GM20431 (cell line): ENCODE results near the gene TNK2.
"Not testable (repeated sequence)": the region's sequence is repeated elsewhere in the genome, so short reads cannot be mapped to it uniquely, and the experiment has no call there.

Source experiments
- in situ Hi-C: fragments of 300-500 bp; cut with MseI, MboI; formaldehyde crosslinking; loops from one replicate; pipeline ENCODE4 v1.15.0; 2020; ENCODE audit warnings: low sequenced_read_pairs; ENCODE audit not compliant: unreplicated experiment

The TNK2 gene

DNA sequence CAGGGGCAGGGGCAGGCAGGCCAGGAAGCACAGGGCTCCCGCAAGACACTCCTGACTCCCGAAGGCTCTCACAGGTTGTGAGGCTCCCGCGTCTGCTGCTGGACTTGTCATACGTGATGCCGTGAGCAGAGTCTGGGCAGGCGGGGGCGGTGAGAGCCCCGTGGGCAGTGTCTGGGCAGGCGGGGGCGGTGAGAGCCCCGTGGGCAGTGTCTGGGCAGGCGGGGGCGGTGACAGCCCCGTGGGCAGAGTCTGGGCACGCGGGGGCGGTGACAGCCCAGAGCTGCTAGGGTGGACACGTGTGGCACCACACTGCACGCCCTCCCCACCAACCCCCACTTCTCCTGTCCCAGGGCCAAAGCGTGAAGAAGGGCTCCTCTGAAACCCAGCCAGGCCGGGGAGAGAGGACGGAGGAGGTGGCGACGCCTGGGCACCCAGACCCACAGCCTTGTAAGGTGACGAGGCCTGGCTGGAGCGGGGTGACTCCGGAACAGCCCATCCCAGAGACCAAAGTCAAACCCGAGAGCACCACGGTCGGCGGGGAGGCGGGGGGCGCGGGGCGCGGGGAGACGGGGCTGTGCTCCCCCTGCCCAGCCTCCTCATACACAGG, 35.0 kb downstream of the TNK2 start:
- in situ Hi-C loops: no loop called here

DNA sequence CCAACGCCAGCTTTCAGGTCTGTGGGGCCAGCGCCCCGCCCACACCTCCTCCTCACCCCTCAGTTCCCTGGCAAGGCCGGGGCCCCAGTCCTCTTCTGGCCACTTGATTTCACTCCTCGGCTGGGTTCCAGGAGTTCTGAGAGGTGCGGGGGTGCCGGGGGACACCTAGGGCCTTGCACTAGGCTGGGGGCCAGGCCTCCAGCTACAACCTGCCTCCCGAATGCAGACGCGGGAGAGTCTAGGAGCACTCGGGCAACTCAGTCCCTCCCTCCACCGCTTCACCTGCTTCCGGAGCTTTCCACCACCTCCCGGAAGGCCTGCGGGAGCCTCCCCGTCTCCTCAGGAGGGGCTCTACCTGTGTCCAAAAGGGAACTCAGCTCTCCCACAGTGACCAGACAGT, 35.6 kb downstream of the TNK2 start:
- in situ Hi-C loops: no loop called here

DNA sequence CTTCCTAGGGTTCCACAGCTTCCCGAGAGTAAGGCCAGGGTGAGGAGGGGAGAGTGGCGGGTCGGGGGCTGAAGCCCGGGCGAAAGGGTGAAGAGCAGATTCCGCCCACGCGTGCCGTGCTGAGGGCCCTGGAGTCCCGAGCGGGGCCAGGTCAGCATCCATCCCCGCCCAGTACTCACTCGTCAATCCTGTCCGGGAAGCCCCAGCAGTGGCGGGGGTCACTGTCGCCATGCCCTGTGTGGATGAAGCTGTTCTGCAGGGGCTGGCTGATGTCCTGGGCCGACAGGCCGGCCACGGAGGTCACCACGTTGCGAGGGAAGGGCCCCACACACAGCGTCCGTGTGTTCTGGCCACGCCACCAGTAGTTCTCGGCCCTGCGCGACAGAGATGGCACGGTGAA, 36.3 kb downstream of the TNK2 start:
- in situ Hi-C loops: no loop called here

DNA sequence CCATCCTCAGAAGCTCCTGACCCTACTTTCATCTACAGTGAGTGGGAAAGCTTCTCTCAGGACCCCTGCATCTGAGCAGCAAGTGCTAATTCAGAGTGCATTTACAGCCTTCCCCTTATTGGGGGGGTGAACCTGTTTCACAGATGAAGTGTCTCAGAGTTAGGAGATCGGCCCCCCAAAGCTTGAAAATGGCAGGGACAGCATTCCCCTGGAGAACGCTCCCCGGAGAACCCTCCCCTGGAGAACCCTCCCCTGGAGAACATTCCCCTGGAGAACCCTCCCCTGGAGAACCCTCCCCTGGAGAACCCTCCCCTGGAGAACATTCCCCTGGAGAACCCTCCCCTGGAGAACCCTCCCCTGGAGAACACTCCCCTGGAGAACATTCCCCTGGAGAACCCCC, 36.7 kb downstream of the TNK2 start:
- in situ Hi-C loops: not testable (repeated sequence)

DNA sequence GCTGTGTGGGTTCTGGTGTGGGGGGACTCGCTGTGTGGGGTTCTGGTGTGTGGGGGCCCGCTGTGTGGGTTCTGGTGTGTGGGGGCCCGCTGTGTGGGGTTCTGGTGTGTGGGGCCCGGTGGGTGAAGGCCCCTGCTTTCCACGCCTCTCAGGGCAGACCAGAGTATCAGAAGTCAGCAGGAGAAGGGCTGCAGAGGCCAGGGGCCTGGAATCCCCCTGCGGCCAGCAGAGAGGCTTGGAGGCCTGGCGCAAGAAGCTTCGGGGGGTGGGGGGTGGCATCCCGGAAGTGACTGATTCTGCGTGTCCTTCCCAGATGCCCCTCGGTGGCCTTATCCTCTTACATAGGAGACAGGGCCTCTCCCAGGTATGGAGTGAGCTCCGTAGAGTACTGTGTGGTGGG, 37.4 kb downstream of the TNK2 start:
- in situ Hi-C loops: no loop called here

DNA sequence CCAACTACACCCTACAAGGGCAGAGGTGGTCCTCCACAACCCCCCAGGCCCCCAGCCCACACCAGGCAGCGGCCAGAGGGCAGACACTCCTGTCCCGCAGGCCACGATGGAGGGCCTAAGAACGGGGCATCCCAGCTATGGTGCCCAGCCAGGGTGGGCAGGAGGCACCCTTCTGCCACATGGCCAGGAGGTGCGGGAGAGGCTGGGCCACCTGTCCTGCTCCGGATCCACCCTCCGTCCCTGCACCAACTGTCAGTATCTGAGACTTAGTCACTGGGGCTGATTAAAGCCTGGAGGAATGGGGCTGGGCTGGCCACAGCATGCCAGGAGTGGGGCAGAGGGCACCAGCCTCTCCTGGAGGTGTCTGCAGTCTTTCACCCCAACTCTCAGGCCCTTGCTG, 37.9 kb downstream of the TNK2 start:
- in situ Hi-C loops: no loop called here

DNA sequence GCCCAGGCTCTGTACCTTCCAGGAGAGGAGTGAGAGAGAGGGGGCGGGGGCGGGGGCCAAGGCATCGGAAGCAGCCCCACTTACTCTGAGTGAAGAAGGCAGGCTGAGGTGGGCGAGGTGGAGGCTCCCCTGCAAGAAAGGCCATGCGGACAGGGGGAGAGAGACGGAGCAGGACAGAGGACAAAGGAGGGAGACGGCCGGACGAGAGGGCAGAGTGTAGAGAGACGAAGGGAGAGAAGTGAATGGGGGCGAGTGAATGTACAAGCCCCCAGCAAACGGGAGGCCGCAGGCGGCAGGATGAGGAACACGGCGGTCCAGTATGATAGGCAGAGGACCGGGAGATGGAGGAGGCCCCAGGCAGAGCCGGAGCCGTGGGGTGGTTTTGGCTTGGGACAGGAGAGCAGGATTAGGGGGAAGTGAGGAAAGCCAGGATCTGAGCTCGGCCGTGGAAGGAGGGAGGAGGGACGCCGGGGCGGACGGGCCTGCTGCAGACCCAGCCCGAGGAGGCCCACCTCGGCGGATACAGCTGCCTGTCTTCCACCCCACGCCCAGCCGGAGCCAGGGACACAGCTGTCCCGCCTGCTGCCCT, 38.8 kb downstream of the TNK2 start:
- in situ Hi-C loops: no loop called here

DNA sequence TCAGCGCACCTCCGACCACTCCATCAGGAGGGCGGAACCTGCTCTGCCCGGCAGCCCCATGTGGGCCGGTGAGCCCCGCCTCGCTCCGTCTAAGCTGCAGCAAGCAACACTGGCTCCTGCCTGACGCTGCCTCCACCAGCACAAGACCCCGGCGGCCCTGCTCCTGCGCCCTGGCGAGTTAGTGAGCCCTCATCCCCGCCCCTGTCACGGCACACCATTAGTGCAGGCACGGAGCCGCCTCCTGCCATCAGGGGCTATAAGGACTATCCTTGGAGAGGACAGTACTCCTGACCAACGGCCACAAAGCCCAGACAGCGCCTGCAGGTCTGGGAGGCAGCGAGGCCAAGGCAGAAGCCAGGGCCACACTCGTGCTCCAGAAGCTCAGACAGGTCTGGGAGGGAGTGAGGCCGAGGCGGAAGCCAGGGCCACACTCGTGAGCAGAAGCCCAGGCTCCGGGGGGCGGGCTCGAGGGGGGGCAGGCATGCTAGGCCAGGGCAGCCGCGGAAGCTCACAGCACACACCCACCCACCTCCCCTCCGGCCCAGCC, 39.4 kb downstream of the TNK2 start:
- in situ Hi-C loops: no loop called here

DNA sequence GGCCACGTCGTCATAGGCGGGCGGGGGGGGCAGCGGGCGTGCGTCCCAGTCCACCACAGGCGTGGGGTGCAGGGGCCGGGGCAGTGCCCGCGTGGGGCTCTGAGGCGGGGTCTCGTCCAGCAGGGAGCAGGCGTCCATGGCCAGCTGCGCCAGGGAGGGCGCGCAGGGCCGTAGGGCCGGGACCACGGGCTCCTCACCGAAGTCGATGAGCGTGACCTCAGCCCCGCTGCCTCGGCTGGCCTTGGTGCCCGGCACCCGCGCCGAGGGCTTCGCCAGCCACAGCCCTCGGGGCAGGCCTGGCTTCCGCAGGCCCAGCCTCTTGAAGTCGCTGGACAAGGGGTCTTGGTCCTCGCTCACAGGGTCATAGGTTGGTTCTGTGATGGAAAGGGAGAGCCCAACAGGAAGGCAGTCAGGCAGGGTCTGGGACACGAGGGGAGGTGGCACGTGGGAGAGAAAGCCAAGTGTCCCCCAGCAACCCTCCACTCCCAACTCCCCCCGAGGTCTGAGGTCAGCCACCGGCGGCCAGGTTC, 40.0 kb downstream of the TNK2 start:
- in situ Hi-C loops: no loop called here

DNA sequence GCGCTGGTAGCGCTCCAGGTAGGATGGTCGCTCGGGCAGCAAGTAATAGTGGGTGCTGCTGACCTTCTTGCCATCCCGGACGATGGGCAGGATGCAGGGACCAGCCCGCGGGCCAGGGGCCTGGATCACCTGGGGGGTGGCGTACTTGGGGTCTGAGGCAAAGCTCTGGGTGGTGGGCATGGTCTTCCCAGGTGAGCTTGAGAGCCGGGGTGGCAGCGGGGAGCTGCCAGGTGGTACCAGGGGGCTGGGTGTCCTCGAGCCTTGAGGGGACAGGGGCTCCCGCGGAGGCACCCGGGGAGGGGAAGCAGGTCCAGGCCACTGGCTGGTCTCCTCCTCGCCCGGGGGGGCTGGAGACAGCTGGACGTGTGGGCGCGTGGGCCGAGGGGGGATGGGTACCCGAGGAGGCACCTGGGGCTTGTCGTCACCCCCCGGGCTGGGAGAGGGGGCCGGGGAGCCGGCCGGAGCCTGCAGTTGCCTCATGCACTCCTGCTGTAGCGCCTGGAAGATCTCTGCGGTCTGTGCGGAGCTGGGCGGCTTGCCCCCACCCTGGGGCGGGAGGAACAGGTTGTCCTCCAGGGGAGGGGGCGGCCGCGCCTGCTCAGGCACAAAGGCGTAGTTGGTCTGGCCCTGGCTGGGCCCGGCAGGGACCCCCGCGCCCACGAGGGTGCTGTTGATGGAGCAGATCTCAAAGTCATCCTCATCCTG, 40.6 kb downstream of the TNK2 start:
- in situ Hi-C loops: no loop called here

DNA sequence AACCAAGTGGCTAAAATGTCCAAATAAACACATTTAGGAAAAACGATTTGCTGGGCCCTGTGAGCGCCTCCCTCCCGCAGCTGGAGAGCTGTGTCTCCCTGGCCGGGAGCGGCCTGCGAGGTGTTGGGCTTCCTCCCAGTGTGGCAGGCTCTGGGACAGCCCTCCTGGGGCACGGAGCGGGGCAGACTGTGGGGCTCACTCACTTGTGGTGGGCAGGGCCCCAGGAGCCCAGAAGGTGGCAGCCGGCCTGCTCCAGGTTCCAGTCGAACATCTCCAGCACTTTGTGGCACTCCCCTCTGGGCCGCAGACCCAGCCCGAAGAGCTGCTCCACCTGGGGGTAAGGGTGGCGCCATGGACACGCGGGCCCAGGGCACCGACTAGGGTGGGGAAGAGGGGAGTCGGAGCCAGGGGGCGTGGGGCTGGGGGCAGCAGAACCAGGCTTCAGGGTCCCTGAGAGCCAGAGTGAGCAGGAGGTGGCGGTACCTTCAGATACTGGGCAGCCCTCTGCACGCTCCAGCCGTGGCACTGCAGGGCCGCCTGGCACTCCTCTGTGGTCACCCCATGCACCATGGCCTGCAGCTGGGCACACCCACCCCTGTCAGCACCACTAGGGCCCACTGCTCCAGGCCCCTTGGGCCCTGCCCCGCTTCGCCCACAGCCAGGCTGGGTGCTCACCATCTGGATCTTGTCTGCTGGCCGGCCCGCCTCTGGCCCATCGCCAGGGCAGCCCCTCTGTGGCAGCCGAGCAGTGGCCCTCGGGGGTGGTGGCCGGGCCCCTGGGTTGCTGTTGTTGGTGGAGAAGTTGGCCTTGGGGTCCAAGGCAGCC, 41.5 kb downstream of the TNK2 start:
- in situ Hi-C loops: no loop called here

DNA sequence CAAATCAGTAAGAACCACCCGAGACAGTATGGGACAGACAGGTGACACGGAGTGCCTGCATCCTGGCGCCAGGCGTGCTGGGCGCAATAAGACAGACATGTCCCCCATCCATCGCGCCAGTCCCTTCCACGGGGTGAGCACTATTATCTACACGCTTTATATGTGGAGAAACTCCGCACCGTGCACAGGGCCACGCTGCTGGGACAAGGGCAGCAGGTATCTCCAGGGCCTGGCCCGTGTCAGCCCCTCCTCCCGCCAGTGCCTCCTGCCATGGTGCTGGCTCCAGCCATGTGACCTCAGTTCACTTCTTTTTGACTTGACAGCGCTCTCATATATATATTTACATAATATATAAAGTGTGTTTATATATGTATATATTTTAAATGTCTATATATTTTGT, 42.6 kb downstream of the TNK2 start:
- in situ Hi-C loops: no loop called here

DNA sequence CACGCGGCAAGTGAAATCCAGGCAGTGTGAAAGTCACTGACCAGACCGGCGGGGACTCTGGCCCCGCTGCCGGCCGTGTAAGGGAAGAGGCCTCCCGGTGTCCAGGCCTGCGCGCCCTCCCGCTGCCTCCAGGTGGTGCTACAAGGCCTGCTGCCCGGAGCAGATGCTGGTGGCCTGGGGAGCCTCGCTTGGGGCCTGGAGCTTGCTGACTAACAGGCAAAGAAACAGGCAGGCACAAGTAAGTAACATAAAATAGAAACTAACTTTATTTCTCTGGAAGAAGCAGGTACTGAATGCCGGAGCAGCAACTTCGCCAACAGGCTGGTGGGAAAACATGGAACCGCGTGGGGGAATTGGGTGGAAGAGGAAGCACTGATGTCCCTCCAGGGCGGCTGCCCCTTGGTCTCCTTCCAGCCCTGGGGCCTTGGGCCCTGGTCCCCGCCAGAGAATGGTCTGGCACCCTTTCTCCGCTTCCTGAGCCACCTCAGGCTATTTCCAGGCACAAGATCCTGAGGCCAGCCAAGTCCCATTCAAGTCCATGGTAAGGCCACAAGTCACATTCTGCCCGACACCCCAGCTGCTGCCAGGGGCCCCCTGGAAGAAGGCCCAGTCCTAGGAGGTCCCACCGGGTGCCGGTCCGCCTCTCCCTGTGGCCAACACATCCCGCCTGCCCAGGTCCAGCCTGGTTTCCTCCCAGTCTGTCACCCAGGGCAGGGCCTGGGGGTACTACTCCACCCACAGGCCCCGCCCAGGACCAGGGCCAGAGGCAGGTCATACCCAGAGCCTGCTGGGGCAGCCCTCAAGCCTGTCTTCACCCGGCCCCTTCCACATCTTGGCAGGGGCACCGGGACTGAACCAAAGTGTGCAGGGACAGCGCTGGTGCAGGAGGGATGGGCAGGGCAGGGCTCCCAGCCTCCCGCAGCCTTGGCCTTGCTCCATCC, 45.0 kb downstream of the TNK2 start:
- in situ Hi-C loops: no loop called here

DNA sequence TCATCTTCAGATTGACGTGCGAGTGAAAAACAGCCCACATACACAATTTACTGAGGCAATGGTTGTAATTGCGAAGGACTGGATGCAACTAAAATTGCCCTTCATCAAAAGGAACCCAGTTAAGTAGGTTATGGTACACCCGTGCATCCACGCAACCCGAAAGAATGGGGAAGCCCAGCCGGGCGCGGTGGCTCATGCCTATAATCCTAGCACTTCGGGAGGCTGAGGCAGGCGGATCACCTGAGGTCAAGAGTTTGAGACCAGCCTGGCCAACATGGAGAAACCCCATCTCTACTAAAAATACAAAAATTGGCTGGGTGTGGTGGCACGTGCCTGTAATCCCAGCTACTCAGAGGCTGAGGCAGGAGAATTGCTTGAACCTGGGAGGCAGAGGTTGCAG, 46.0 kb downstream of the TNK2 start:
- in situ Hi-C loops: not testable (repeated sequence)

DNA sequence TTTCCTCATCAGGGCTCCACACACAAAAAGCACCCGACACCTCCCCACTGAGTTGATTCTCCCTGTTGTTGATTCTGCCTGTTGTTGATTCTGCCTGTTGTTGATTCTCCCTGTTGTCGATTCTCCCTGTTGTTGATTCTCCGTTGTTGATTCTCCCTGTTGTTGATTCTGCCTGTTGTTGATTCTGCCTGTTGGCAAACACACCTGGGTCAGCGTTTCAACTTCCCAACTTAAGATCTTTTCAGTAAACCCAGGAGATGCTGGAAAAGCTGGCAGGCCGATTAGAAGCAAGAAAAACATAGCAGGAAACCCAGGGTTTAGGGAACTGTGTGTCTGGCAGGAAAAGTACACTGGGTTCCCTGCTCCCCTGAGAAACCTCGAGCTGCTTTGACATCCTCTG, 47.9 kb downstream of the TNK2 start:
- in situ Hi-C loops: no loop called here

DNA sequence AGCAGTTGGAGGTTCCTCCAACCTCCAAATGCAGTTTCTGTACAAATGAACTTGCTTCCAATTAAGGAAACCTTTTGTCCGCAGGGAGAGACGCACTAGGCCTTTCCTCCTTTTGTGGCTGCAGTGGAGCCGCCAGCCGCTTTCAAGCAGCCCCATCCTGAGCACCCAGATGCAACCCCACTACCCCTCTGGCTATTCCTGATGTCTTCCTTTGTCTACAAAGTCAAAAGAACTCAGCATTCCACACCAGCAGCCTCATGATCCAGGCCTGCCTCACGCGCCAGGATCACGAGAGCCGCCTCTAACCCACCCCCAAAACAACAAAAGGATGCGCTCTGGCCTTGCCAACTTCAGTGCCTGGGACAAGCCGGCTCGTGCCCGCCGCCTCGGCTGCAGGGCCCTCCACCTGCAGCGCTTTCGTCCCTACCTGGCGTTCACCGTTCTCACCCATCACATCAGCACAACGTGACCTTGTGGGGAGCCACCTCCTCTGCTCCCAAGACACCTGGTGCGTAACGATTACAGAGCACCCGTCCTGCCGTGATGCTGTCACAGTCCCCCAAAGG, 48.4 kb downstream of the TNK2 start:
- in situ Hi-C loops: loop anchor here (10.0 kb wide), 1 partner anchor 55 kb away; no protein-coding TSS in a partner anchor

DNA sequence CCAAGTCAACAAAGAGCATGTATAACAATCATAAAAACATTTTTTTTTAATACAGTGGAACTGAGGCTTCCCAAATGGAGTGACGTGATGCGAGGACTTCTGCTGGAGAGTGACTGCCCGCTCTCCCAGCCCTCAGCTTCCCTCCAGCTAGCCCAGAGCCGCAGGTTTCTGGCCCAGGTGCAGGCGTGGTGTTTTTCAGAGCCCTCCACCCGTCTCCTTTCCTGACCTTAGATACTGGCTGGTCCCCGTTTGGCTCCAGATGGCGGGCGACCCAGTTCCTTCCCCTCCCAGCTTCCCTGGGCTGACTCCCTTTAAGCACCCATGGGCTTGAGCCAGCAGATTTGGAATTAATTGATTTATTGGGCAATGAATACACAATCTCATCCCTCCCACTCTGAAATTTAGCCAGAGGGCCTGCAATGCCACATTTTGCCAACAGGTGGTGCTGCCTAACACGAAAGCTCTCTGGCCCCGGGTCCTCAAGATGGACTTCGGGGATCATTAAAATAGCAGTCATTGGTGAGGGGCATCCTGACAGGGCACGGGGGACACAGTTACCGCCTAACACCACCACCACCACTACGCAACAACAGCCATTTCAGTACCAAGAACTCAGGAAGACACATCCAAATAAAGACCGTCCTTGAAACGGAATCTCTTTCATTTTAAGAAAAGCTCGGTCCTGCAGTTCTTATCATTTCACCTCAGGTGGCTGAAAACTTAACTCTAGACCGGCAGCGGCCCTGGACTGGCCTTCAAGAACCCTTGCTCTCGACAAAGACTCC, 49.1 kb downstream of the TNK2 start:
- in situ Hi-C loops: loop anchor here (10.0 kb wide), 1 partner anchor 56 kb away; no protein-coding TSS in a partner anchor
